SJCRH30 (cell line): ENCODE data around the gene ATP13A4. TPM values are rescaled to one million over a fixed set of nuclear protein-coding genes. Genes with fewer than 3 reads are reported as not detected.

Experiments
- DNase-seq, 2 experiments: peaks; one replicate each; pipeline ENCODE4 v3.0.0-alpha.2; 2015 to 2020
- H3K27ac ChIP-seq: fragments of 250-450 bp; sonication (Bioruptor Pico); 2 replicates; pipeline ENCODE4 v1.5.1; 2020; ENCODE audit warnings: mild to moderate bottlenecking, moderate library complexity
- H3K27me3 ChIP-seq: fragments of 250-450 bp; sonication (Bioruptor Pico); 2 replicates; pipeline ENCODE4 v1.5.1; 2020; ENCODE audit warnings: mild to moderate bottlenecking, moderate library complexity
- H3K36me3 ChIP-seq: fragments of 250-450 bp; sonication (Bioruptor Pico); 2 replicates; pipeline ENCODE4 v1.5.1; 2020; ENCODE audit warnings: mild to moderate bottlenecking, moderate library complexity
- H3K4me1 ChIP-seq: fragments of 250-450 bp; sonication (Bioruptor Pico); 2 replicates; pipeline ENCODE4 v1.5.1; 2020; ENCODE audit warnings: mild to moderate bottlenecking, moderate library complexity
- H3K4me3 ChIP-seq: fragments of 250-450 bp; sonication (Bioruptor Pico); 2 replicates; pipeline ENCODE4 v1.5.1; 2020; ENCODE audit warnings: mild to moderate bottlenecking, moderate library complexity
- H3K9me3 ChIP-seq: fragments of 250-450 bp; sonication (Bioruptor Pico); replicated peaks from 2 replicates; pipeline ENCODE4 v1.5.1; 2020; ENCODE audit warnings: mild to moderate bottlenecking, moderate library complexity
- total RNA-seq: library from RNA; depleted of rRNA; stranded (reverse); fragments of >200 nt; shearing (Covaris generic); gene quantifications from 2 replicates; pipeline ENCODE4 v1.2.3, GENCODE V29; 2014; rRNA removed

ATP13A4 gene
- total RNA-seq, 1 experiment from 2014 or later: 0.49 TPM

DNA sequence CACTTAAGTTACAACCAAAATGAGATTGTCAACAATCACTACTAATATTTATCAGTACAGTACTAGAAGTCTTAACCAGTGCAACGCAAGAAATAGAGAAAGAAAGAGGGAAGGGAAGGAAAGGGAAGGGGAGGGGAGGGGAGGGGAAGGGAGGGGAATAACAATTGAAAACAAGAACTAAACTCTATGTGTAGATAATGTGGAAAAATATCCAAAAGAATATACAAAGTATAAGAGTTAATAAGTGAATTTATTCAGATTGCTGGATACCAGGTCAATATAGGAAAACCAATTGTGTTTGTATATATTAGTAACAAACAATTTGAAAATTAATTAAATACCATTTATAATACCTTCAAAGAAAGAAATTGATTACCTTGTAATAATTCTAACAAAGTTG, 186.8 kb downstream of the ATP13A4 start:
- Histone ChIP-seq H3K9me3 (no peaks in the 10 kb centered on the region), H3K27me3 (no peaks in the 10 kb centered on the region), H3K4me3 (no peak overlapping the region), H3K4me1 (peaks cover 3% of the 10 kb centered on the region; the same call in 1 of the 2 replicates), H3K27ac (no peak overlapping the region), H3K36me3 (no peaks in the 10 kb centered on the region)
- no peak for DNase-seq

DNA sequence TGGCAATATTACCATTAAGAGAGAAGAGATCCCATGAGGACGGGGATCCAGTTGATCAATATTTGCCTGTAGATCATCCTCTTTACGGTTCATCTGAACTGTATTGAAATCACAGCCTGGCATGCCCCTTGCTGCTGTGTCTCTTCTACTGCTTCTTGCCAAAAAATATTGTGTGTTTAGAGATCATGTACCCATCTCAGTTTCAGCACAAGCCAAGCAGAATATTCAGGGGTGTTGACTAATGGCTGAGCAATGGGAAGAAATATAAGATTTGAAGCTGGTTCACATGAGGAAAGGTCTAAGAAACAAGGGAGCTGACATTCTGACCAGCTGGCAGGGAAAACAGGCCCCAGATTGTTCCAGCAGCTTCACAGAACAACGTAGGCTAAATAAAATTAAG, 197.4 kb downstream of the ATP13A4 start:
- Histone ChIP-seq H3K9me3 (no peaks in the 10 kb centered on the region), H3K4me3 (no peak overlapping the region), H3K27me3 (no peaks in the 10 kb centered on the region), H3K4me1 (no peaks in the 10 kb centered on the region), H3K27ac (no peak overlapping the region), H3K36me3 (no peaks in the 10 kb centered on the region)
- no peak for DNase-seq

DNA sequence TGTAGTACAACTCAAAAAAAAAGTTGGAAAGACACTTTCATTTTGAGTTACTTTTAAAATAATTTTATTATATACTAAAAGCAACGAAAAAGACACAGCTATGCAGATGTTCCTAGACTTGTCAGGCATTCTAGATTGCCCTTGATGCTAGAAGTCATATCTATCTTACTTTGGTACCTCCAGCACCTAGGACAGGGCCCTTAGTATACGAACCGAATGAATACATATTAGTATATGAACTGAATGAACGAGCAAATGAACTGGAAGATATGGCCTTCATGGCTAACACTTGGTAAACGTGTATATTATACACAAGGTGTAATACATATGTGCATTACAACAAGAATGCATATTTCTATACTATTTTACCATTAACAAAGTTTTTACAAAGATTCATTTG, 200.3 kb downstream of the ATP13A4 start:
- Histone ChIP-seq H3K27me3 (no peaks in the 10 kb centered on the region), H3K9me3 (no peaks in the 10 kb centered on the region), H3K27ac (no peak overlapping the region), H3K36me3 (no peaks in the 10 kb centered on the region), H3K4me3 (no peak overlapping the region), H3K4me1 (no peaks in the 10 kb centered on the region)
- DNase-seq: no peak

Other genes with a start within 250 kb of the ATP13A4 start
- 0.03 and 0.06 TPM in 2 replicates for gene ATP13A5, start 176.1 kb downstream of the ATP13A4 start, total RNA-seq
- 84.3 and 88.0 TPM in 2 replicates for gene OPA1, start 38.3 kb upstream of the ATP13A4 start, total RNA-seq